Fibroblast of skin of scalp (primary cell): ENCODE measurements around the gene JAZF1.

Experiments used
- DNase-seq: peaks from one replicate; pipeline ENCODE4 v3.0.0-alpha.2; 2013

Gene JAZF1

DNA sequence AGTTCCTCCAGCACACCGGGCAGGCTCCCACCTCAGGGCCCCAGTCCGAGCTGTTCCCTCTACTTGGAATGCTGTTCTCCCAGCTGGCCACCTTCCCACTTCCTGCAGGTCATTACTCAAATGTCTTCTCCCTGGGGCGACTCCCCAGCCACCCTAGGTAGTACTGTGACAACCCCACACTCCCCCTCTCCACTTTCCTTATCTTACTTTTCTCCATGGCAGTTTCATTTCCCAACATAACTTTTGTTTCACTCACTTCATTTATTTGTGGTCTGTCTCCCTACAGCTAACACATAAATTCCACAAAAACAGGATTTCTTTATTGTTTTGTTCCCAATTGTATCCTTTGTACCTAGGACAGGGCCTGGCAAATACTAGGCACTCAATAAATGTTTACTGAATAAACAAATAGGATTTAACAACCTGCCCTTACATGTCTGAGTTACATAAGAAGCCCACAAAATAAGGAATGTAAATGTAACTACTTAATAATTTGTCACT is 76.5 kb downstream of the JAZF1 start:
- no peak for DNase-seq

DNA sequence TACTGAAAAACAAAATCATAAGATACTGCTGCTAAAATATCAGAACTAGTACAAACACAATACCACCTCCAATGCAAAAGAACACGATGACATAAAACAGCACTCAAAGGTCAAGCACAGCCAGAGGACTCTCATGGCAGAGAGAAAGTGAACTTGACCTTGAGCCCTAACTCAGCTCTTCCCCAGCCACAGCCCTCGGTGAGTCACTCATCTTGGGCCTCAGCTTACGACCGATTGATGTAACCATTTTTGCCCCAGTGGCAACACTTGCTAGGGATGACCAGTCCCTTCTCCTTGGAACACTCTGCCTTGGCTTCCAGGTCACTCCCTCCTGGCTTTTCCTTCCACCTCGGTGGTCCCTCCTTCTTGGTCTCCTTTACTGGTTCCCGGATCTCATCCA is 77.8 kb downstream of the JAZF1 start:
- DNase-seq, result no peak

DNA sequence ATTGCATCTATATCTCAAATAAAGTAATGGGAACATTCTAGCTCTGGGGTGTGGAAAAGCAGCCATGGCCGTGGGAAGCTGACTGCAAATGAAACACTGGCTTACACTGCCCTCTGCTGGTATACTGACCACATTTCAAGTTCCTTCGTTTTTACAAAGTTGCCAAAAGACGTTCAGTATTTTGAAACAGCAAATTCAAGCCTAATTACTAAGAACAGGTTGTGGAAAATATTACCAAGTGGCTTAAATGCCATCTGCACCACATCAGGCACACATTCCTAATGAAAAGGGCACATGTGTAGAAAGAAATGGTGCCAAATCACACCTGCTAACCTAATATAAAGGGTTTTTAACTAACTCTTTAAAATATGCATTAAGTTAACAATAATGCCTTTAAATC is 83.9 kb downstream of the JAZF1 start:
- DNase-seq, result peak; percentile 60

DNA sequence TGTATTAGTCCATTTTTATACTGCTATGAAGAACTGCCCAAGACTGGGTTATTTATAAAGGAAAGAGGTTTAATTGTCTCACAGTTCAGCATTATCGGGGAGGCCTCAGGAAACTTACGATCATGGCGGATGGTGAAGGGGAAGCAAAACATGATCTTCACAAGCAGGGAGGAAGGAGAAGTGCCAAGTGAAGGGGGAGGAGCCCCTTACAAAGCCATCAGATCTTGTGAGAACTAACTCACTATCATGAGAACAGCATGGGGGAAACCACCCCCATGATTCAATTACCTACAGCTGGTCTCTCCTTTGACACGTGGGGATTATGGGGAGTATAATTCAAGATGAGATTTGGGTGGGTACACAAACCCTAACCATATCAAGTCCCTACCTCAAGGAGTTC is 85.4 kb downstream of the JAZF1 start:
- DNase-seq, result no peak

DNA sequence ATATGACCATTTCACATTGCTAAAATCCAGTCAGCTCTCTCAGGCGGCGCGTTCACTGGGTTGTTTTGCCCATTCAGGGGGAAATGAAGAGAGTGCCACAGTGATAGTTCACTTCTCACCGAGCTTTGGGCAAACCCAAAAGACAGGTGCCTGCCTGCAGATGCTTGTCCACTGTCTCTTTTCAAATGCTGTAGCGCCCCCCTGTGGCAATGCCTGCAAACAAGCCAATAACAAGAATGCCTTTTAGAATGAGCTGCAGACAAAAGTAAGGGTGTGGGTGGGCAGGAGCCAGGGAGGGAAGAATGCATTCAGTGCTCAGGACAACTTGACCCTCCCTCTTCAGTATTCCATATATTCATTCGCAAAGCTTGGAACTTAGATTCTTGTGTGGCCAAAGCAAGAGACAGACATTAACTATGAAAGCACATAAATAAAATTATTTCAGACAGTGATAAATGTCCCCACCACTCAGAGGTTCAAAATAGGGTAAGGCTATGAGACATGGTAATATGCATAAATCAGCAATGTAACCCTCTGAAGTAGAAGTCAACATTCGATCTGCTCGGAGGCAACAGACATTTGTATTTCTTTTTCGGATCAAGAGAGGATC is 86.9 kb downstream of the JAZF1 start:
- DNase-seq, result peak; percentile 69

DNA sequence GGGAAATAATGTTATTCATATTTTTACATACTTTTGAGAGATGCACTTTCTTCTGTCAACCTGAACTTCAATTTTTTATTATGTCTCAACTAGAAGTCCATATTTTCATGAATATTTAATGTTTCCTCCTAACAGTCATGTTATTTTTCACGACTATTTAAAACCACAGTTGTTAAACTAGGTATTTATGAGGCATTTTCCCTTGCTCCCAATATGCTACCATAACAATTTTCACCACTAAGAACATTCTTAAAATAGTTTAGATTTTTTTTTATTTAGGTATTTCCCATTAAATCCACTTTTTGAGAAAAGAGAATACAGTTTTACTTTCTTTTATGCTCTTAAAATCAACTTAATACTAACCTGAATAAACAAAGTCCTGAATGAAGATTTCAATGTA is 89.4 kb downstream of the JAZF1 start:
- peak; percentile 42 for DNase-seq

DNA sequence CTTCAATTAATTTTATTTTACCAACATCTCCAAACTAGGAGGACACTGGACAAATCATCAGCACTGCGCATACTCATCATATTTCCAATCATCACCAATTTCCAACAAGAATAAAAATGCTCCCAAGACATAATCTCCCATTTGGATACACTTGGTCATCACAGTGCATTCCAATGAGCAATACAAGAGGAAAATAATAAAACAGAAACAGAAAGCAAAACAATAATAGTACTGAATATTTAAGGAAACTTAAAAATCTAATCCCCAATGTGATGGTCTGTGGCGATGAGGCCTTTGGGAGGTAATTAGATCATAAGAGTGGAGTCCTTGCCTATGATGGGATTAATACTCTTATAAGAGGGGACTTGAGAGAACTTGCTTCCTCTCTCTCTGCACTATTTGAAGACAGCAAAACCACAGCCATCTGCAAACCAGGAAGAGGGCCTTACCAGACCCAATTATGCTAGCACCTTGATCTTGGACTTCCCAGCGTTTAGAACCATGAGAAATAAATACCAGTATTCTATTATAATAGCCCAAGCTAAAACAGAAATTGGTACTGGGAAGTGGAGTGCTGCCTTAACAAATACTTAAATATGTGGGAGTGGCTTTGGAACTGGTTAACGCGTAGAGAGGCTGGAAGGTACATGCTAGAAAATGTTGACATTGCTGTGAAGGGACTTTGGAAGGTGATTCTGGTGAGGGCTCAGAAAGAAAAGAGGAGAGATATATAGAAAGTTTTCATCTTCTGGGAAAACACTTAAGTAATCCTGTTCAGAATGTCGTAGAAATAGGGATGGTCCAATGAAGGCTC is 91.5 kb downstream of the JAZF1 start:
- DNase-seq, result no peak

DNA sequence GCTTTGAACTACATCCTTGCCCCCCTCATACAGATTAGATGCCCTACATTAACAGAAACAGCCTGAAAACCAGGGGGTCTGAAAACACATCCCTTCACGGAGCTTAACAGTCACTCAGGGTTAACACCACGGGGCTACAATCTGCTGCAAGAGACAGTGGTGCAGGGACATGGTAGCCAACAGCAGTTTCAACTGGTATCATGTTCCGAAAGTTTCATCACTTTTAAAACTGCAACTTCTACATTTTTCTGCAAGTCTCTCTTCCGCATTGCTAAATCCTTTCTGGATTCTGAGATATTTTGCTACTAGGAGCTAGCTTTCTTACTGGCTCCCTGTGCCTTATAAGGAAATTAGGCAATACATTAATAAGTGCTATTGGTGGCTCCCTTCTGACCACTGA is 92.6 kb downstream of the JAZF1 start:
- no peak for DNase-seq

DNA sequence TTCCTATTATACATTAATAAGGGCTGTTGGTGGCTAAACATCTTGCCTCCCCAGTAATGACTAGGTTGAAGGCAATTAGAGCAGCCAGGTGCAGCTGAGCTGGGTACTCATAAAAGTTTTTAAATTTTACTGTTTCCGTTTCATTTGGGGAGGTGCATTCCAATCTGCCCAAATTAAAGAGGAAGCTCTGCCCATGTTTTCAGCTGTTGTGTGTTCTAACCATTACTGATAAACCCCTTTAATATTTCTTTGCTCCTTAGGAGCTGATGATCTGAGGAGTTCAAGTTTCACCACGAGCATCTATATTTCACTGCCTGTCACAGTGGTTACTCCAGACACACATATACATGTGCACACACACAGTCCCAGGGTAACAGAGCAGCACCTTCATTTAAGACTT is 94.4 kb downstream of the JAZF1 start:
- DNase-seq, result no peak

DNA sequence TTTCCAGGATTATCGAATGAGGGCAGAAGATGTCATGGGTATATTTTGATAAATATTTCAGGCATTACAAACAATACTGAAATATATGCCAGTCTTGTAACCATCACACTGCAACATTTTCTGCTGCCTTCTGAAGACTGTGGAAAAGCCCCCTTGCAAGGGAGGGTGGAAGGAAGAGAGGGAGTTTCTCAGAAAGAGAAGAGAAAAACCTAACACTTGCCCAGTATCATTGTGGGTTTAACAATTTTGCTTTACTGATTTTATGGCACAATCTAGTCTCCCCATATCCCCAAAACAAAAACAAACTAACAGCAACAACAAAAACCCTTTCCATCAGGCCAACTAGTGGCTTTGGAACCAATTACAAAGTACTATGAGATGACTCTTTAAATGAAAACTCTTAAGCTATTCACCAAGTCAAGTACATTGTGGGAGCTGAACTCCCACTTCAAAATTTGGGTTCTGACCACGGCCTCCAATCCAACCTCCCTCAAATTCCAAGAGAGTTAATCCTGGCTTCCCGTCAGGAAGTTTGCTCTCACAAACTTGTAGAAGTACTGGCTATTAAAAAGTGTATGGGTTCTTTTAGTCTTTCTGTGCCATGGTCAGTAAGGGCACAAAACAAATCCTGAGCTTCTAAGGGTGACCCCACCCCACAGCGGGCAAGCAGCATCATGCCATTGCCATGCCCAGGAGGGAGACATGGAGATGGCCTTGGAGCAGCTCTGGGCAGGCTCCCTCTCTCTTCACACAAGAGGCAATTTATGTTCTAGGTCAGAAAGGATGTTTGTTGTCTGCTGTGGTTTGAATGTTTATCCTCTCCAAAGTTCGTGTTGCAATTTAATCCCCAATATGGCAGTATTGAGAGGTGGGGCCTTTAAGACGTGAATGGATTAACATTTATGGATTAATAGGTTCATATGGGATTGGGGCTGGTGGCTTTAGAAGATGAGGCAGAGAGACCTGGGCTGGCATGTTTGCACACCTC is 96.3 kb downstream of the JAZF1 start:
- DNase-seq, result no peak

DNA sequence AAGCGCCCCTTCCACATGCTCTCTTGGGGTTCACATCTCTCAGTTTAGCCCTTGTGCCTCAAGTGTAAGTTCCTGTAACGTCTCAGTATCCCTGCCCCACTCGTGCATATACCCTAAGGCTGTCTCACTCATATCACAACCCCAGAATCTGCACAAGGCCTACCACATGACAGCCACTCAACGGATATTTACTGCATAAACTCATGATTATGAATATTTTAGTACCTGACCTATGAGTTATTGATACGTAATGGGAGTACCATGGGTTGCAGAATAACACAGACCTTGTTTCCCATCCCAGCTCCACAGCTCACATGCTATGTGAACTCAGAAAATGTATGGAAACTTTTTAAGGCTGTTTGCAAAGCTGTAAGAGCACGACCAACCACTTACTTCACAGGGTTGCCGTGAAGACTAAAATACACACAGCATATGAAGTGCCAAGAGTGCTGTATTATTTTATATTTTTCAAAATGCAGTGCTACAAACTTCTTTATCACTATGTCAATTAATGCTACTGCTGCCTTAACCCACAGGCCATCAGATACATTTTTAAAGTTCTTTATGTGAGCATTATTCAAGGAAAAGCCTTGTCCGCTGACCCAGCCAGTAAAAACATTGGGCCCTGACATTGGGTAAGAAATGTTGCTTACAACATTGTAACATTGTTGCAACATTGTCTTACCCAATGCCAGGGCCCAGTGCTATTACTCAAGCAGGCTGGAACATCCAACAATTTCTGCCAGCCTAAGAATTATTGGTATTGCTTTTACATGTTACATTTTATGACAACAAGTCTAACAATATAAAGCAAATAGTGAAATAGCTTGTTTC is 97.2 kb downstream of the JAZF1 start:
- DNase-seq, result peak; percentile 68

DNA sequence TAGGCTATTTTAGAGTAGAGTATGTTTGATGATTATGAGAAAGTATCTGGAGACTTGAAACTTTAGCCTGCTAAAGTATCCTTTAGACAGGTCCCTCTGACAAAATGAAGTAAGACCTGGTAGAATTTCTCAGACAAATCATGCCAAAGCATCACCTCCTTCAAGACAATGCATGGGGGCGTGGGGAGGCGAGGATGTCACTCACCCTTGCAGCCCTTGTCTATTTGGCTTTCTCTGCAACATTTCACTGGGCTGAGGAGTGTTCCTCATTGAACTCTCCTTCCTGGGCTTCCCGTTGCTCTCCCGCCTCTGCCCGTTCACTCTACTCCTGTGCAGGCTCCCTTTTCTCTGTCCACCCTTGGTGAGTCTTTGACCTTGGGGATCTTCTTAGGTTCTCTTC is 98.5 kb downstream of the JAZF1 start:
- no peak for DNase-seq

DNA sequence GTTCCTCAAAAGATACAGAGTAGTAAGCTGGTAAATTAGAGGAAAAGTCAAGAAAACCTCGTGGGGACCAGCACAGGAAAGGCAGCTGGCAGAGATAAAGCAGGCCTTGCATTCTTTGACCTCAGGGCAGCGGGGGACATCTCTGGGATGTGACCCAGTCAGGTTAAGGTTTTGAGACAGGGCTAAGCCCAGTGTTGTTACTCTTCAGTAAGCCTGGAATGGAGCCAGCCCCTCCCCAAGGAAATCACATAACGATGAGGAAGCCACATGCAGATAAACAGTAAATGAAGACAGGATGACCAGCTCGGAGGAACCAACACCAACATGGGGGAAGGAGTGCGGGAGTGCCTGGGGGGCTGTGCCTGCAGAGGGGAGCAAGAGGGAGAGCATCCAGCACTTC is 99.6 kb downstream of the JAZF1 start:
- DNase-seq, result no peak

DNA sequence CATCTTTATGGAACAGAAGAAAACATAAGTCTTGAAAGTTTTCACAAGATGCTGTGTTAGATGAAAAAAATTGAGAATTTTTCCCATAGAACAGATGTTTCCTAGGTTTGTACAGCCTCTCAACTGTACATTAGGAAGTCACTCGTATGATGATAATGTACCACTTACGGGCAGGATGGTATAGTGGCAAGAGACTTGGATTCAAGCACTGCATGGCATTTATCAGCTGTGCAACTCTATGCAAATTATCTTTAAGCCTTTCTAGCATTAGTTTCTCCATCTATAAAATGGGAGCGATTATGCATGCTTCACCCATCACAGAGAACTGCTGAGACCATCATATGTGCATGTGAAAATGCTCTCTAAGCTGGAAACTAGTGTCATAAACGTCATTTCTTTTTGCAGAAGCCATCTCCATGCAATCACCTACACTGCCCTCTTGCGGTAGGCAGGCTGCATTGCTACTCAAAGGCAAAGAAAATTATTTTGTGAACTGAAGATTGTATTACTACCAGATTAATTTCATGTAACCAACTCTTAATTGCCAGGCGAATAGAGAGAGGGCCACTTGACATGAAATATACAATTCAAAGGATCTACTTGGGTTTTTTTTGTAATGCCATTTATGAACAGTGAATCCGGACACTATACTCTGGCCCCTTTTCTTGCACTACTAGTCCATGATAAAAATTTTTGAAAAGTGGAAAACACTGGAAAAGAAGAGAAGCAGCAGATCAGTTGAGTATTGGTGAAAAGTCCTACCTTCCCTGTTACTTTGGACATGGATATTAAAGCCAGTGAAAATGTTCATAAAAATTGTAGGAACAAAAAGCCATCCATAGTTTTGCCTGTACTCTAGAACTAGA is 102.3 kb downstream of the JAZF1 start:
- DNase-seq, result peak; percentile 62

DNA sequence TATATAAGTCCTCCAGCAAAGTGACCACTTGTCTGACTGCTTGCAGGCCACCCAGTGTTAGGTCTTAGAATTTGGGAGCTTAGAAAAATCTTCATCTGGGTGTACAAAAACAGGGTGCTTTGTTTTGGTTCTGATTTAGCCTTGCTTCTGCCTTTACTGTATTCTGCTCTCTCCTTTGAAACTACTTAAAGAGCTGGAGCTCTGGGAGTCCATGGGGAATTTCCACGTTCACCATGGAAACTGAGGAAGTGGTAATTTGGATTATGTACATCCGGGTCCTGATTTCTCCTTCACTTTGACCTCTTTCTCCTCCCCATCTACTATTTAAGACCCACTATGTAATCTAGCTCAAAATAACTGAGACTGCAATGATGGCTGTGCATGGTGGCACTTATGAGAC is 103.0 kb downstream of the JAZF1 start:
- no peak for DNase-seq

DNA sequence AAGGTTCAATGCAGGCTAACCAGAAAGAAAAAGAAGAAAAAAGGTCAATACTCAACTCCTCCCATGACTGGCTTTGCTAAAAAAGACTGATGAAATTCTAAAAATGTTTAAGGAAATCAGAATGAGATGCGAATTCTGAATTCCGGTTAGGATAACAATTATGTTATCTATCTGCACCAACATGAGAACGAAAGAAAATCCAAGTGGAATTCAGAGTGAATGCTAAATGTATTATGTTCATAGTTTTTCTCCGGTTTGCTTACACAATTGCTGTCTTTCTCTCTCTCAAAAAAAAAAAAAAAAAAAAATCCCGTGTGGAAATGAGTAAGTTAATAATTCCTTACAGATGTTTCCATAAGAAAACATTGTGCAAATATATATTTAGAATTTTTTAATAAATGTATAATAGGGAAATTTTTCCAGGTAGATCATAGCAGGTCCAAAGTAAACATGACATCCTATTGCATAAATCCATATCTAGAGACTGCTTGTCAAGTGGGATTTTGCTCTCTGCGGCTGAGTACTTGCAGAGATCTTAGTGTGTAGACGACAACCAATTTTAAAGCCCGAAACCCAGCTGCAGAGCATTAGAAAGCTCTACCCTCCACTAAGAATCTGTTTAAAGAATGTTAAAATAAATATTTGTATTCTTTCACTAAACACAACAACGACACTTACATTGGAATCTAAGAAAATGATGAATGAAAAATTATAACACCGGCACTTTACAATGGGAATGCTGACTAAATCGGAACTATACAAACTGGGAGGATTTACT is 104.0 kb downstream of the JAZF1 start:
- DNase-seq, result peak; percentile 45

DNA sequence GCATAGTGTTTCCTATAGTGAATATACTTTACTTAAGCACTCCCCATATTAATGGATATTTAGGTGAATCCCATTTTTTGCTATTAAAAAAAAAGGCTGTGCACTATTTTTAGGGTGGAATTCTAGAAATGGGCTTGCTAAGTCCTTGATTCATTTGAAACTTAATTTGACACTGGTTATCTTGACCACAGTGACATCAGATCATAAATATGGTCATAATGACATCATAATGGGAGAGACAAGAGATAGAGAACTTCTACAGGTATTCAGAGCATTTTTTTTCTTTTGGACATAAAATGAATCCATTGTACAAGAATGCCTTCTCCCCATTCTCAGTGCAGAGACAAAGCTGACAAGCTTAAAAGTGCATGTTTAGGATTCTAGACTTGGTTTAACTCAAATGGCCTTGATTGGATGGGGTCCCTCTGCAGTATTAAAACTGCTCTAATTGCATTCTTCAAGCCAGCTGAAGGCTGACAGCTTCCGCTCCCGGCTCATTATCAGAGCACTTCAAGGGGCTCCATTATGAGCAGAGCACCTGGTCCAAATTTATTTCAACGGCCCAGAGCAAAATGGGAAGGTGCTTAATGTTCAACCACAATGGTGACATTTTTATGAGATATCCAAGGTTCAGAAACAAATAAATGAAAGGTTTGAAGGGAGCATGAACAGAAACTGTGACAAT is 104.8 kb downstream of the JAZF1 start:
- DNase-seq, result peak; percentile 31

DNA sequence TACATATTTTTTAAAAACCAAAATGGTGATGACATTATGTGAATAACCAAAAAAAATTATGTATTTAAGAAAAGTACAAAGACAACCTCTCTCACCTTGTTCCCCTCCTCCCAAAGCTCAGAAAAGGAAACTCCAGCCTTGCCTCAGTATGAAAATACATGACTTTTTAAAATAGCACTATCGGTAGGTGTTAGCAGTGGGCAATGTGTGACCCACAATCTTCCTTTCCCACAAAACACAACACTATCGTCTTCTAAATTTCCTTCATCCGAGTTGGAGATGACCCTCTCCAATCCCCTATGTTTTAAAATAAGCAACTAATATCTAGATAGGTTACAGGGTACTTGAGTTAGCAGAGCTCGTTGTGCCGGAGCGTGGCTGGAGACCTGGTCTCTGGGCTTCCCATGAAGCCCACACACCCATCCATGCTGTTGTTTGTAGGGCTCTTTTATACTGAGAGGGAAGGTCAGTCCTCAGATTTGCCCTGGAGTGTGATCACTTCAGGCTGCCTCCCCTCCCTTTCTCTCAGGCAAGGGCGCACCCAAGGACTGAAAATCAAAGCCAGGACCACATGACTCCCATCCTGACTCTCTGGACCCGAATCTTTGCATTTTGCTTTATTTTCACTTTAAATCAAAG is 107.6 kb downstream of the JAZF1 start:
- no peak for DNase-seq

DNA sequence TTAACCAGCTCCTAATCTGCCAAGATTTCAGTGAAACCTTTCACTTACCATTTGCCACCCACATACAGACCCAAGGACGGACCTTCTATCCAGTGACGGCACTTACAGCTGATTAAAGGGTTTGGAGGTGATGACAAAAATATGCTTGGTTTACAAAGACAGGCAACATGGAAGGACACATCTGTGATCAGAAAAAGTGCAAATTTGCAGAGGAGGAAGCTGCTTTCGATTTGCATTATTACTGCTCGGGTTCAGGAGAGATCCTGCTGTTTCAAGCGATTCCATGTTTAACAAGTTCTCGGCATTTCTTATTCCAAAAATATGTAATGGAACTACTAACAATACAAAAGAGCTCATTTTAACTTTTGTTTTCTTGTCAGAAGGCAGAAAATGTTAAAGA is 109.0 kb downstream of the JAZF1 start:
- DNase-seq, result no peak
